Lower leg skin (tissue), 3 donors: ENCODE data around the gene NFIX.

Experiments
- POLR2A ChIP-seq, 2 donors: fragments of 450-650 bp; IDR thresholded peaks; one replicate each; pipeline ENCODE4 v1.6.1; 2016 to 2017; ENCODE audit warnings: antibody characterized with exemption in 2 of 2, mild to moderate bottlenecking in 1 of 2, moderate library complexity in 1 of 2
- TF ChIP-seq, protein P1 (sequence below), 3 donors: fragments of 450-650 bp; IDR thresholded peaks; one replicate each; pipeline ENCODE4 v1.5.1; 2016; ENCODE audit warnings: antibody characterized with exemption in 3 of 3, mild to moderate bottlenecking in 3 of 3, moderate library complexity in 2 of 3

DNA sequence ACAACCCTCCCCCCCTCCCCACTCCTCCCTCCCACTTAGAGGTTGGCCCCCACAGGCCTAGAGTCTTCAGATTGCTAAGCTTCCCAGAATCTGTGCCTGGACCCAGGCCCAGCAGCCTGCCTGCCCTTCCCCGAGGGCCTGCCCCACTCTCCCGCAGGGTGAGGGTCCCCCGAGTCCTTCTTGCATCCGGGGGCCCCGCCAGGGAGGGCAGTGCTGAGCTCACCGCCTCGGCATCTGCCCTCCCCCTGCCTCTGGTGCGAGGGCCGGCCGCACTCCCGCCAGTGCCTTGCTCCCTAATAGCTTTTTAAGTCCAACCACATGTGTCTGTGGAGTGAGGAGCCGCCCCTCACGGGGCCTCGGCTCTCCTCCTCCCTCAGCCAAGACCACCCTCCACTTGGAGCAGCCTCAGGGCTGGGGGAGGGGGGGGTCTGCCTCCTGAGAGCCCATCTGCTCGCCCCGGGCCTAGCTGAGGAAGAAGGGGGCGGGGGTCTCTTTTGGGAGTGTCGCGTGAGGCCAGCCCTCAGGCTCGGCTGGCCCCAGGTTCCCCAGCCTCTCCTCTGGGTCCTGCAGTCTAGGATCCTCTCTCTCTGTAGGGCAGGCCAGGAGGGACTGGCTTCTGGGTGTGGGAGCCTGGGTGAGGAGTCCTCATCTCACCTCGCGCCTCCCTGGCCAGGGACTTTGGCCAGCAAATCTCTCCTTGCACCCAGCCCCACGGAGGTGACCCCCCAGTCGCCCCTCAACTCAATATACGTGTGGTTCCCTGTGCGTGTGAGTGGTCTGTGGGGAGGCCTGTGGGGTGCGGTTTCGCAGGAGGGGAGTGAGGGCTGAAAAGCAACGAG lies 60.2 kb downstream of the NFIX start:
- TF ChIP-seq, protein P1, sequence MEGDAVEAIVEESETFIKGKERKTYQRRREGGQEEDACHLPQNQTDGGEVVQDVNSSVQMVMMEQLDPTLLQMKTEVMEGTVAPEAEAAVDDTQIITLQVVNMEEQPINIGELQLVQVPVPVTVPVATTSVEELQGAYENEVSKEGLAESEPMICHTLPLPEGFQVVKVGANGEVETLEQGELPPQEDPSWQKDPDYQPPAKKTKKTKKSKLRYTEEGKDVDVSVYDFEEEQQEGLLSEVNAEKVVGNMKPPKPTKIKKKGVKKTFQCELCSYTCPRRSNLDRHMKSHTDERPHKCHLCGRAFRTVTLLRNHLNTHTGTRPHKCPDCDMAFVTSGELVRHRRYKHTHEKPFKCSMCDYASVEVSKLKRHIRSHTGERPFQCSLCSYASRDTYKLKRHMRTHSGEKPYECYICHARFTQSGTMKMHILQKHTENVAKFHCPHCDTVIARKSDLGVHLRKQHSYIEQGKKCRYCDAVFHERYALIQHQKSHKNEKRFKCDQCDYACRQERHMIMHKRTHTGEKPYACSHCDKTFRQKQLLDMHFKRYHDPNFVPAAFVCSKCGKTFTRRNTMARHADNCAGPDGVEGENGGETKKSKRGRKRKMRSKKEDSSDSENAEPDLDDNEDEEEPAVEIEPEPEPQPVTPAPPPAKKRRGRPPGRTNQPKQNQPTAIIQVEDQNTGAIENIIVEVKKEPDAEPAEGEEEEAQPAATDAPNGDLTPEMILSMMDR (IDR thresholded peaks at IDR 0.05) = no peak
- TF ChIP-seq POLR2A (IDR thresholded peaks at IDR 0.05) = no peak
